ENCODE data around the gene MFN2.
A peak's percentile ranks its signal among the peaks of the same experiment; 100 is the strongest.
"Not testable (repeated sequence)": the region's sequence is repeated elsewhere in the genome, so short reads cannot be mapped to it uniquely, and the experiment has no call there.

Gene MFN2

GRCh38 chr1:12001249-12001917 lies 21.1 kb downstream of the MFN2 start:
- DNase-seq = peak; percentile 75

- DNase-seq = no peak
Measured at GRCh38 chr1:12001996-12002493, 21.8 kb downstream of the MFN2 start.

GRCh38 chr1:12003762-12004161 lies 23.5 kb downstream of the MFN2 start:
- no peak for DNase-seq

GRCh38 chr1:12005488-12006166 lies 25.4 kb downstream of the MFN2 start:
- no peak for DNase-seq

- DNase-seq = no peak
Measured at GRCh38 chr1:12006167-12006921, 26.1 kb downstream of the MFN2 start.

- no peak for DNase-seq
Measured at GRCh38 chr1:12007204-12007603, 27.0 kb downstream of the MFN2 start.

GRCh38 chr1:12008355-12008754 lies 28.1 kb downstream of the MFN2 start:
- not testable (repeated sequence) for DNase-seq

GRCh38 chr1:12009318-12009947 lies 29.2 kb downstream of the MFN2 start:
- no peak for DNase-seq

- no peak for DNase-seq
Measured at GRCh38 chr1:12010746-12011570, 30.7 kb downstream of the MFN2 start.

GRCh38 chr1:12011998-12012397 lies 31.8 kb downstream of the MFN2 start:
- DNase-seq = no peak

- no peak for DNase-seq
Measured at GRCh38 chr1:12012560-12013316, 32.5 kb downstream of the MFN2 start.

GRCh38 chr1:12014141-12014991 lies 34.1 kb downstream of the MFN2 start:
- DNase-seq = no peak

- DNase-seq = no peak
Measured at GRCh38 chr1:12015001-12015491, 34.8 kb downstream of the MFN2 start.

- DNase-seq = no peak
Measured at GRCh38 chr1:12015499-12015898, 35.3 kb downstream of the MFN2 start.

- no peak for DNase-seq
Measured at GRCh38 chr1:12016182-12016581, 35.9 kb downstream of the MFN2 start.

- DNase-seq = no peak
Measured at GRCh38 chr1:12019858-12020509, 39.7 kb downstream of the MFN2 start.

GRCh38 chr1:12021616-12022015 lies 41.4 kb downstream of the MFN2 start:
- DNase-seq = no peak

GRCh38 chr1:12022036-12022435 lies 41.8 kb downstream of the MFN2 start:
- no peak for DNase-seq

GRCh38 chr1:12026586-12026985 lies 46.3 kb downstream of the MFN2 start:
- DNase-seq = no peak

- no peak for DNase-seq
Measured at GRCh38 chr1:12028248-12028647, 48.0 kb downstream of the MFN2 start.
